SK-N-SH (cell line): ENCODE results near the gene MLLT3. TPM values are rescaled to one million over a fixed set of nuclear protein-coding genes. Genes with fewer than 3 reads are reported as not detected.

Experiments
- CTCF ChIA-PET: fragments of 300-600, 350-600 bp; formaldehyde crosslinking; extraction: SDS; loops from one replicate; lab custom pipeline; 2021; lab: Yijun Ruan, JAX
- POLR2A ChIA-PET: fragments of 350-600 bp; sonication (Branson Sonifier 250); formaldehyde crosslinking; extraction: SDS; loops from one replicate; lab custom pipeline; 2020; ENCODE audit warnings: antibody characterized with exemption, inconsistent platforms; lab: Yijun Ruan, JAX
- DNase-seq: peaks from one replicate; pipeline ENCODE4 v3.0.0; 2012
- H2AFZ ChIP-seq: fragments of 200-600 bp; sonication (generic); 2 replicates; pipeline ENCODE4 v1.8.1; 2016; ENCODE audit warnings: antibody characterized with exemption, mild to moderate bottlenecking, low read depth
- H3F3A ChIP-seq: fragments of 200-600 bp; sonication (generic); replicated peaks from 2 replicates; pipeline ENCODE3; 2016; ENCODE audit warnings: antibody characterized with exemption, mild to moderate bottlenecking; ENCODE audit not compliant: insufficient read depth
- H3K27ac ChIP-seq, 2 experiments: fragments of 200-500 bp in 1 of 2; fragments of 200-600 bp in 1 of 2; sonication (Bioruptor generic) in 1 of 2; sonication (generic), shearing (Covaris generic) in 1 of 2; 2 replicates each; pipeline versions ENCODE4 v1.5.1 to v1.6.1; 2014 to 2016; ENCODE audit warnings: low read depth in 2 of 2, inconsistent platforms in 1 of 2, low read length in 1 of 2, mild to moderate bottlenecking in 1 of 2, mixed read lengths in 1 of 2
- H3K27me3 ChIP-seq: fragments of 200-600 bp; sonication (generic), shearing (Covaris generic); 2 replicates; pipeline ENCODE4 v1.6.1; 2016; ENCODE audit warnings: mixed run types; ENCODE audit not compliant: insufficient read depth
- H3K36me3 ChIP-seq, 2 experiments: fragments of 200-500 bp in 1 of 2; fragments of 200-600 bp in 1 of 2; sonication (Bioruptor generic) in 1 of 2; sonication (generic) in 1 of 2; replicated peaks in 1 of 2; 2 replicates each; pipeline versions ENCODE3 to v1.5.1; 2014 to 2016; ENCODE audit warnings: low read length in 1 of 2, mild to moderate bottlenecking in 1 of 2; ENCODE audit not compliant: insufficient read depth in 2 of 2, control insufficient read depth in 1 of 2
- H3K4me1 ChIP-seq, 2 experiments: fragments of 200-500 bp in 1 of 2; fragments of 200-600 bp in 1 of 2; sonication (Bioruptor generic) in 1 of 2; sonication (generic), shearing (Covaris generic) in 1 of 2; 2 replicates each; pipeline versions ENCODE4 v1.5.1 to v1.6.1; 2014 to 2016; ENCODE audit warnings: low read depth in 1 of 2, low read length in 1 of 2, mixed run types in 1 of 2; ENCODE audit not compliant: insufficient read depth in 2 of 2, control insufficient read depth in 1 of 2
- H3K4me2 ChIP-seq: fragments of 200-600 bp; sonication (generic), shearing (Covaris generic); 2 replicates; pipeline ENCODE4 v1.6.1; 2017; ENCODE audit warnings: mixed run types
- H3K4me3 ChIP-seq, 2 experiments: fragments of 200-500 bp in 1 of 2; fragments of 200-600 bp in 1 of 2; sonication (Bioruptor generic) in 1 of 2; sonication (generic), shearing (Covaris generic) in 1 of 2; 2 replicates each; pipeline versions ENCODE4 v1.5.1 to v1.8.1; 2014 to 2016; ENCODE audit warnings: low read depth in 2 of 2, inconsistent platforms in 1 of 2, low read length in 1 of 2, mild to moderate bottlenecking in 1 of 2, mixed read lengths in 1 of 2, moderate library complexity in 1 of 2
- H3K79me2 ChIP-seq: fragments of 200-600 bp; sonication (generic); 2 replicates; pipeline ENCODE4 v1.8.1; 2017; ENCODE audit warnings: mild to moderate bottlenecking; ENCODE audit not compliant: insufficient read depth
- H3K9ac ChIP-seq: fragments of 200-600 bp; sonication (generic); 2 replicates; pipeline ENCODE4 v1.6.1; 2017; ENCODE audit warnings: mixed run types
- H3K9me2 ChIP-seq: fragments of 200-600 bp; sonication (generic); 2 replicates; pipeline ENCODE4 v1.6.1; 2017; ENCODE audit warnings: mixed run types
- H3K9me3 ChIP-seq: fragments of 200-600 bp; sonication (generic); 2 replicates; pipeline ENCODE4 v1.6.1; 2017; ENCODE audit warnings: mixed run types, mild to moderate bottlenecking, moderate library complexity
- H4K20me1 ChIP-seq: fragments of 200-600 bp; sonication (generic); 2 replicates; pipeline ENCODE4 v1.6.1; 2017; ENCODE audit warnings: mild to moderate bottlenecking, mixed run types; ENCODE audit not compliant: insufficient read depth
- CHD2 ChIP-seq: fragments of 150-350 bp; IDR thresholded peaks from 2 replicates; pipeline ENCODE4 v1.6.1; 2018; ENCODE audit warnings: low read length; ENCODE audit not compliant: partially characterized antibody
- ELF1 ChIP-seq: IDR thresholded peaks from 2 replicates; pipeline ENCODE4 v1.4.0; 2012
- EP300 ChIP-seq, 2 experiments: IDR thresholded peaks; 2 replicates each; pipeline versions ENCODE4 v1.4.0 to v1.6.1; 2012; ENCODE audit warnings: borderline replicate concordance in 1 of 2, low read depth in 1 of 2, low read length in 1 of 2
- FOXJ3 ChIP-seq: sonication (generic); formaldehyde crosslinking; IDR thresholded peaks from 2 replicates; pipeline ENCODE4 v1.5.1; 2020; ENCODE audit warnings: mild to moderate bottlenecking, missing genetic modification reagents
- FOXM1 ChIP-seq: IDR thresholded peaks from 2 replicates; pipeline ENCODE4 v1.4.0; 2012; ENCODE audit warnings: low read depth, mild to moderate bottlenecking
- POLR2AphosphoS5 ChIP-seq: IDR thresholded peaks from 2 replicates; pipeline ENCODE4 v1.6.1; 2012; ENCODE audit warnings: low read depth, low read length
- RAD21 ChIP-seq: IDR thresholded peaks from 2 replicates; pipeline ENCODE4 v1.6.1; 2012; ENCODE audit warnings: mild to moderate bottlenecking, low read length
- RFX5 ChIP-seq: IDR thresholded peaks from 2 replicates; pipeline ENCODE4 v1.6.1; 2012; ENCODE audit warnings: mild to moderate bottlenecking, improper control_type of control experiment, low read length
- RXRA ChIP-seq: IDR thresholded peaks from 2 replicates; pipeline ENCODE4 v1.4.0; 2012; ENCODE audit warnings: low read depth, mild to moderate bottlenecking, borderline replicate concordance
- SIN3A ChIP-seq: IDR thresholded peaks from 2 replicates; pipeline ENCODE4 v1.6.1; 2012; ENCODE audit warnings: low read depth, mild to moderate bottlenecking, low read length, moderate library complexity, borderline replicate concordance
- TAF1 ChIP-seq: IDR thresholded peaks from 2 replicates; pipeline ENCODE4 v1.6.1; 2012; ENCODE audit warnings: low read depth, mild to moderate bottlenecking, low read length, moderate library complexity, borderline replicate concordance
- TCF12 ChIP-seq: IDR thresholded peaks from 2 replicates; pipeline ENCODE4 v1.4.0; 2012
- YY1 ChIP-seq: IDR thresholded peaks from 2 replicates; pipeline ENCODE4 v1.4.0; 2012; ENCODE audit warnings: low read depth, mild to moderate bottlenecking
- WGBS: methylation state at CpG from one replicate; pipeline ENCODE4 v1.1.6; 2017; ENCODE audit warnings: low lambda C conversion rate; 5-methylcytosine and 5-hydroxymethylcytosine counted together
- polyA plus RNA-seq, 3 experiments: library from polyadenylated mRNA; depleted of rRNA; stranded (reverse); fragments of >200 nt; gene quantifications; 2 replicates each; pipeline ENCODE4 v1.2.3, GENCODE V29; 2012
- TF ChIP-seq, protein P1 (sequence below): IDR thresholded peaks from 2 replicates; pipeline ENCODE4 v1.4.0; 2012; ENCODE audit warnings: low read depth
- TF ChIP-seq, protein P2 (sequence below): fragments of 200-600 bp; sonication (generic); IDR thresholded peaks from 2 replicates; pipeline ENCODE4 v1.6.1; 2017; ENCODE audit warnings: antibody characterized with exemption, mild to moderate bottlenecking, moderate library complexity
- TF ChIP-seq, protein P3 (sequence below): IDR thresholded peaks from 2 replicates; pipeline ENCODE4 v1.6.1; 2012; ENCODE audit warnings: mild to moderate bottlenecking, low read depth, low read length, moderate library complexity
- TF ChIP-seq, protein P4 (sequence below): IDR thresholded peaks from 2 replicates; pipeline ENCODE4; 2012

Gene MLLT3
- polyA plus RNA-seq, 1 of the 3 experiments (the other 2 are of a cell fraction): 3.9 TPM

- TF ChIP-seq FOXM1 (no peak), EP300 (IDR thresholded peaks at IDR 0.05; ENCODE audit: borderline replicate concordance in 1 of 2, low read depth in 1 of 2, low read length in 1 of 2) (no peak), FOXJ3 (no peak), SIN3A (no peak)
Measured at GRCh38 chr9:20611691-20612287, 10.5 kb downstream of the MLLT3 start (continued).

- no peak overlapping the region for H3K9ac ChIP-seq
- no peak overlapping the region for H3K4me3 ChIP-seq
- H3K4me1 ChIP-seq: no peaks in the 10 kb centered on the region; a peak in 1 of 4 replicates
- 86% methylated on average over 2 of the region's 2 CpGs for WGBS
- H3K9me2 ChIP-seq: no peaks in the 10 kb centered on the region
- no peak overlapping the region for H3K27ac ChIP-seq
- peaks cover 22% of the 10 kb centered on the region for H3F3A ChIP-seq
- H4K20me1 ChIP-seq: no peaks in the 10 kb centered on the region
- TF ChIP-seq TCF12: no peak
- no peak for TF ChIP-seq RFX5
- TF ChIP-seq, protein P1, sequence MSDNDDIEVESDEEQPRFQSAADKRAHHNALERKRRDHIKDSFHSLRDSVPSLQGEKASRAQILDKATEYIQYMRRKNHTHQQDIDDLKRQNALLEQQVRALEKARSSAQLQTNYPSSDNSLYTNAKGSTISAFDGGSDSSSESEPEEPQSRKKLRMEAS: no peak
- TF ChIP-seq CHD2: no peak
- TF ChIP-seq ELF1: no peak
- TF ChIP-seq, protein P2, sequence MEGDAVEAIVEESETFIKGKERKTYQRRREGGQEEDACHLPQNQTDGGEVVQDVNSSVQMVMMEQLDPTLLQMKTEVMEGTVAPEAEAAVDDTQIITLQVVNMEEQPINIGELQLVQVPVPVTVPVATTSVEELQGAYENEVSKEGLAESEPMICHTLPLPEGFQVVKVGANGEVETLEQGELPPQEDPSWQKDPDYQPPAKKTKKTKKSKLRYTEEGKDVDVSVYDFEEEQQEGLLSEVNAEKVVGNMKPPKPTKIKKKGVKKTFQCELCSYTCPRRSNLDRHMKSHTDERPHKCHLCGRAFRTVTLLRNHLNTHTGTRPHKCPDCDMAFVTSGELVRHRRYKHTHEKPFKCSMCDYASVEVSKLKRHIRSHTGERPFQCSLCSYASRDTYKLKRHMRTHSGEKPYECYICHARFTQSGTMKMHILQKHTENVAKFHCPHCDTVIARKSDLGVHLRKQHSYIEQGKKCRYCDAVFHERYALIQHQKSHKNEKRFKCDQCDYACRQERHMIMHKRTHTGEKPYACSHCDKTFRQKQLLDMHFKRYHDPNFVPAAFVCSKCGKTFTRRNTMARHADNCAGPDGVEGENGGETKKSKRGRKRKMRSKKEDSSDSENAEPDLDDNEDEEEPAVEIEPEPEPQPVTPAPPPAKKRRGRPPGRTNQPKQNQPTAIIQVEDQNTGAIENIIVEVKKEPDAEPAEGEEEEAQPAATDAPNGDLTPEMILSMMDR: no peak
- no peak for TF ChIP-seq RXRA
- TF ChIP-seq YY1: no peak
- TF ChIP-seq, protein P3, sequence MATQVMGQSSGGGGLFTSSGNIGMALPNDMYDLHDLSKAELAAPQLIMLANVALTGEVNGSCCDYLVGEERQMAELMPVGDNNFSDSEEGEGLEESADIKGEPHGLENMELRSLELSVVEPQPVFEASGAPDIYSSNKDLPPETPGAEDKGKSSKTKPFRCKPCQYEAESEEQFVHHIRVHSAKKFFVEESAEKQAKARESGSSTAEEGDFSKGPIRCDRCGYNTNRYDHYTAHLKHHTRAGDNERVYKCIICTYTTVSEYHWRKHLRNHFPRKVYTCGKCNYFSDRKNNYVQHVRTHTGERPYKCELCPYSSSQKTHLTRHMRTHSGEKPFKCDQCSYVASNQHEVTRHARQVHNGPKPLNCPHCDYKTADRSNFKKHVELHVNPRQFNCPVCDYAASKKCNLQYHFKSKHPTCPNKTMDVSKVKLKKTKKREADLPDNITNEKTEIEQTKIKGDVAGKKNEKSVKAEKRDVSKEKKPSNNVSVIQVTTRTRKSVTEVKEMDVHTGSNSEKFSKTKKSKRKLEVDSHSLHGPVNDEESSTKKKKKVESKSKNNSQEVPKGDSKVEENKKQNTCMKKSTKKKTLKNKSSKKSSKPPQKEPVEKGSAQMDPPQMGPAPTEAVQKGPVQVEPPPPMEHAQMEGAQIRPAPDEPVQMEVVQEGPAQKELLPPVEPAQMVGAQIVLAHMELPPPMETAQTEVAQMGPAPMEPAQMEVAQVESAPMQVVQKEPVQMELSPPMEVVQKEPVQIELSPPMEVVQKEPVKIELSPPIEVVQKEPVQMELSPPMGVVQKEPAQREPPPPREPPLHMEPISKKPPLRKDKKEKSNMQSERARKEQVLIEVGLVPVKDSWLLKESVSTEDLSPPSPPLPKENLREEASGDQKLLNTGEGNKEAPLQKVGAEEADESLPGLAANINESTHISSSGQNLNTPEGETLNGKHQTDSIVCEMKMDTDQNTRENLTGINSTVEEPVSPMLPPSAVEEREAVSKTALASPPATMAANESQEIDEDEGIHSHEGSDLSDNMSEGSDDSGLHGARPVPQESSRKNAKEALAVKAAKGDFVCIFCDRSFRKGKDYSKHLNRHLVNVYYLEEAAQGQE: no peak
- TF ChIP-seq, protein P4, sequence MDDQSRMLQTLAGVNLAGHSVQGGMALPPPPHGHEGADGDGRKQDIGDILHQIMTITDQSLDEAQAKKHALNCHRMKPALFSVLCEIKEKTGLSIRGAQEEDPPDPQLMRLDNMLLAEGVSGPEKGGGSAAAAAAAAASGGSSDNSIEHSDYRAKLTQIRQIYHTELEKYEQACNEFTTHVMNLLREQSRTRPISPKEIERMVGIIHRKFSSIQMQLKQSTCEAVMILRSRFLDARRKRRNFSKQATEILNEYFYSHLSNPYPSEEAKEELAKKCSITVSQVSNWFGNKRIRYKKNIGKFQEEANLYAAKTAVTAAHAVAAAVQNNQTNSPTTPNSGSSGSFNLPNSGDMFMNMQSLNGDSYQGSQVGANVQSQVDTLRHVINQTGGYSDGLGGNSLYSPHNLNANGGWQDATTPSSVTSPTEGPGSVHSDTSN: no peak
- TF ChIP-seq POLR2AphosphoS5: no peak
- no peak for TF ChIP-seq RAD21
- TF ChIP-seq TAF1: no peak
- TF ChIP-seq, all 33 proteins: peak for 0
- Histone ChIP-seq H3K27me3 (no peaks in the 10 kb centered on the region), H3K36me3 (no peaks in the 10 kb centered on the region), H3K79me2 (no peaks in the 10 kb centered on the region), H3K9me3 (no peaks in the 10 kb centered on the region), H3K4me2 (no peak overlapping the region), H2AFZ (no peak overlapping the region)
- no peak for DNase-seq
- POLR2A ChIA-PET: no interaction called here
- CTCF ChIA-PET: no interaction called here
Measured at GRCh38 chr9:20610591-20610990, 11.7 kb downstream of the MLLT3 start.
